Measurements from ENCODE around the gene ZXDC. TPM values are rescaled to one million over a fixed set of nuclear protein-coding genes. Genes with fewer than 3 reads are reported as not detected.

ZXDC gene
- total and polyA plus RNA-seq, 2 donors (not counting 3 experiments of a cell fraction or from before 2014, with no cell fraction given): 15.2 to 22.6 TPM

DNA sequence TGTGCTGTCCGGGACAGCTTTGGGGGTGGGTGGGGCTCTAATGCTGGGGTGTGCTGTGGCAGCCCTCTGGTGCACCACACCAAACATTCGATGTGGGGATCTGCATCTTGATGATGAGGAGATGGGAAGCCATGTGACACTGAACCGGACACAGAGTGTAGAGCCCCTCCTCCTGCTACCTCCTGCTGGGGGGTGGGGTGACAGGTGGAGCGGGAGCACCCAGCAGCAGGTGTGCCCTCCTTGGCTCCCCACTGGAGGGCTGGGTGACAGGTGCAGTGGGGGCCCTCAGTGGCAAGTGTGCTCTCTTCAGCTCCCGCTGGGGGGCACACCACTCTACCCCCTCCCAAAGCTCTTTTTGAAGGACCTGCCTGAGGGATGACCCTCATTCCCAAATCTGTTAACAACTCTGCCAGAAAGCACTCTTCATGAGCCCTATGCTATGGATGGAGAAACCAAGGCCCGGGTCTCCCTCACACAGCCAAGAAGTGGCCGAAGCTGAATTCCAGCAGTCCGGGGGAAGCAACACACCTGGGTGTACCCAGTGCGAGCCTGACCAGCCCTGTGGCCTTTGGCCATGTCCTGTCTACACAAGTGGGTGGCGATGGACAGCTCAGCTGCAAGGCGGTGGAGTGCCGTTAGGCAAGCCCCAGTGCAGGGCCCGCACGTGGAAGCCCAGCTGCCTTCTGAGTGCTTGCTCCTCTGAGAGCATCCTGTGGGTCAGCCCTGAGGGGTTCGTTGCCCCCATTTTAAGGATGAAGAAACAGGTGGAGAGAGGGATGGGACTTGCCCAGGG is 42.5 kb upstream of the ZXDC start:
- Histone ChIP-seq H3K27ac (ENCODE audit: insufficient read depth, low read depth, low read length) (no peak overlapping the region), H3K4me3 (replicated peaks in 1 of 3; ENCODE audit: insufficient read depth in 1 of 3, low read depth in 1 of 3, low read length in 3 of 3) (no peak overlapping the region), H3K9me3 (replicated peaks; ENCODE audit: control insufficient read depth, insufficient read depth, low read length) (no peaks in the 10 kb centered on the region), H3K9me1 (replicated peaks; ENCODE audit: control insufficient read depth, extremely low read depth, insufficient read depth, low read length) (no peaks in the 10 kb centered on the region), H2AFZ (ENCODE audit: low read depth, low read length) (no peak overlapping the region), H3K4me1 (ENCODE audit: control insufficient read depth, extremely low read depth, insufficient read depth, low read length) (no peaks in the 10 kb centered on the region), H3K4me2 (ENCODE audit: insufficient read depth, low read length) (no peak overlapping the region), H4K20me1 (replicated peaks; ENCODE audit: control insufficient read depth, extremely low read depth, insufficient read depth, low read length) (no peaks in the 10 kb centered on the region), H3K9ac (replicated peaks; ENCODE audit: extremely low read depth, insufficient read depth, low read length) (no peak overlapping the region), H3K36me3 (ENCODE audit: control insufficient read depth in 2 of 2, extremely low read depth in 1 of 2, insufficient read depth in 2 of 2, low read length in 2 of 2) (no peaks in the 10 kb centered on the region), H3K27me3 (ENCODE audit: control insufficient read depth in 2 of 2, insufficient read depth in 2 of 2, low read length in 2 of 2) (peaks cover 5 to 6% of the 10 kb centered on the region in 2 experiments), H3K79me2 (ENCODE audit: control insufficient read depth, insufficient read depth, low read length) (no peaks in the 10 kb centered on the region)
- ChIA-PET CTCF (interaction anchor here (0.8 kb wide), 1 partner anchor 937 kb away, joined by 3 read pairs; no protein-coding TSS in a partner anchor), POLR2A (no interaction called here)
- dilution Hi-C loops (cut with MboI; ENCODE audit: extremely low pct_ligation_motif_present, low sequenced_read_pairs): no loop called here
- no peak for TF ChIP-seq MYC (IDR thresholded peaks at IDR 0.05; ENCODE audit: low read depth, low read length)
- TF ChIP-seq, protein P1, sequence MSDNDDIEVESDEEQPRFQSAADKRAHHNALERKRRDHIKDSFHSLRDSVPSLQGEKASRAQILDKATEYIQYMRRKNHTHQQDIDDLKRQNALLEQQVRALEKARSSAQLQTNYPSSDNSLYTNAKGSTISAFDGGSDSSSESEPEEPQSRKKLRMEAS (IDR thresholded peaks at IDR 0.05; ENCODE audit: insufficient read depth, insufficient read length): no peak
- no peak for TF ChIP-seq POLR2A (IDR thresholded peaks at IDR 0.05; ENCODE audit: low read depth, low read length)
- TF ChIP-seq POLR2AphosphoS5 (IDR thresholded peaks at IDR 0.05; ENCODE audit: insufficient read depth, low read depth, low read length): no peak
- no peak for TF ChIP-seq FOS (IDR thresholded peaks at IDR 0.05; ENCODE audit: borderline replicate concordance, insufficient read depth, low read length)
- no peak for TF ChIP-seq JUN (IDR thresholded peaks at IDR 0.05; ENCODE audit: borderline replicate concordance, insufficient read depth, insufficient read length, low read depth)
- TF ChIP-seq GATA2 (IDR thresholded peaks at IDR 0.05; ENCODE audit: insufficient read depth, insufficient read length, low read depth, low read length): no peak
- TF ChIP-seq, protein P2, sequence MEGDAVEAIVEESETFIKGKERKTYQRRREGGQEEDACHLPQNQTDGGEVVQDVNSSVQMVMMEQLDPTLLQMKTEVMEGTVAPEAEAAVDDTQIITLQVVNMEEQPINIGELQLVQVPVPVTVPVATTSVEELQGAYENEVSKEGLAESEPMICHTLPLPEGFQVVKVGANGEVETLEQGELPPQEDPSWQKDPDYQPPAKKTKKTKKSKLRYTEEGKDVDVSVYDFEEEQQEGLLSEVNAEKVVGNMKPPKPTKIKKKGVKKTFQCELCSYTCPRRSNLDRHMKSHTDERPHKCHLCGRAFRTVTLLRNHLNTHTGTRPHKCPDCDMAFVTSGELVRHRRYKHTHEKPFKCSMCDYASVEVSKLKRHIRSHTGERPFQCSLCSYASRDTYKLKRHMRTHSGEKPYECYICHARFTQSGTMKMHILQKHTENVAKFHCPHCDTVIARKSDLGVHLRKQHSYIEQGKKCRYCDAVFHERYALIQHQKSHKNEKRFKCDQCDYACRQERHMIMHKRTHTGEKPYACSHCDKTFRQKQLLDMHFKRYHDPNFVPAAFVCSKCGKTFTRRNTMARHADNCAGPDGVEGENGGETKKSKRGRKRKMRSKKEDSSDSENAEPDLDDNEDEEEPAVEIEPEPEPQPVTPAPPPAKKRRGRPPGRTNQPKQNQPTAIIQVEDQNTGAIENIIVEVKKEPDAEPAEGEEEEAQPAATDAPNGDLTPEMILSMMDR (IDR thresholded peaks at IDR 0.05; ENCODE audit: extremely low read depth in 1 of 2, insufficient read depth in 1 of 2, low read depth in 1 of 2, low read length in 2 of 2): no peak
- TF ChIP-seq EZH2 (IDR thresholded peaks at IDR 0.05; ENCODE audit: borderline replicate concordance, low read depth, low read length, severe bottlenecking): no peak
- no TSS peak for BruUV-seq (replicated peaks)
- intact Hi-C loops (cut with micrococcal nuclease): no loop called here
- DNase-seq (ENCODE audit: low read depth, low spot score): no peak
- no peak for FAIRE-seq

All from endothelial cell of umbilical vein (primary cell).